OCI-LY1 (cell line): Measurements from ENCODE around the gene ERN2.

Experiments used
- EZH2 ChIP-seq: fragments of 200-600 bp; sonication (generic), shearing (Covaris generic); IDR thresholded peaks from 2 replicates; pipeline ENCODE4 v1.8.0; 2017; ENCODE audit warnings: borderline replicate concordance, mixed run types, mild to moderate bottlenecking, antibody characterized with exemption, low read length, moderate library complexity, mixed read lengths
- TF ChIP-seq, protein P1 (sequence below): fragments of 200-600 bp; sonication (generic), shearing (Covaris generic); IDR thresholded peaks from 2 replicates; pipeline ENCODE4 v1.5.1; 2017; ENCODE audit warnings: mild to moderate bottlenecking, antibody characterized with exemption, low read length, moderate library complexity, mixed read lengths

DNA sequence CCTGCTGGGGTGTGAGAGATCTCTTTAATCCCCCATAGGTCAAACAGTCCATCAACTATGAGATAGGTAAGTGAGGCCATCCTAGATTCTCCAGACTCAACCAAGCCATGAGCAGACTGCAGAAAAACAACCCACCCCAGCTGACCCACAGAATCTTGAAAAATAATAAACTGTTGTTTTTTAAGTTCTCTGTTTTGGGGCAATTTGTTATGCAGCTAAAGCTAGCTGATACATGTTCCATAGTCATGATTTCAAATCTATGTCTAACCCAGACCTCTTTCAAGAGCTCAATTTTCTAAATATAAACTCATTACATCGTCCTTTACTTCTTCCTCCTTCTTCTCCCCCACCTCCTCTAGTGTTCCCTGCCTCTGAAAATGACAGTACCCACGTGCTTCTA lies 10.1 kb downstream of the ERN2 start:
- TF ChIP-seq, protein P1, sequence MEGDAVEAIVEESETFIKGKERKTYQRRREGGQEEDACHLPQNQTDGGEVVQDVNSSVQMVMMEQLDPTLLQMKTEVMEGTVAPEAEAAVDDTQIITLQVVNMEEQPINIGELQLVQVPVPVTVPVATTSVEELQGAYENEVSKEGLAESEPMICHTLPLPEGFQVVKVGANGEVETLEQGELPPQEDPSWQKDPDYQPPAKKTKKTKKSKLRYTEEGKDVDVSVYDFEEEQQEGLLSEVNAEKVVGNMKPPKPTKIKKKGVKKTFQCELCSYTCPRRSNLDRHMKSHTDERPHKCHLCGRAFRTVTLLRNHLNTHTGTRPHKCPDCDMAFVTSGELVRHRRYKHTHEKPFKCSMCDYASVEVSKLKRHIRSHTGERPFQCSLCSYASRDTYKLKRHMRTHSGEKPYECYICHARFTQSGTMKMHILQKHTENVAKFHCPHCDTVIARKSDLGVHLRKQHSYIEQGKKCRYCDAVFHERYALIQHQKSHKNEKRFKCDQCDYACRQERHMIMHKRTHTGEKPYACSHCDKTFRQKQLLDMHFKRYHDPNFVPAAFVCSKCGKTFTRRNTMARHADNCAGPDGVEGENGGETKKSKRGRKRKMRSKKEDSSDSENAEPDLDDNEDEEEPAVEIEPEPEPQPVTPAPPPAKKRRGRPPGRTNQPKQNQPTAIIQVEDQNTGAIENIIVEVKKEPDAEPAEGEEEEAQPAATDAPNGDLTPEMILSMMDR: no peak
- no peak for TF ChIP-seq EZH2
